H1 (cell line): ENCODE measurements around the gene TTLL5. TPM values are rescaled to one million over a fixed set of nuclear protein-coding genes. Genes with fewer than 3 reads are reported as not detected.

ENCODE experiments used
- CTCF ChIA-PET: fragments of 300-600 bp; sonication (Branson Sonifier 250); formaldehyde crosslinking; loops from one replicate; lab custom pipeline; 2021; ENCODE audit not compliant: partially characterized antibody; lab: Charles Lee
- POLR2A ChIA-PET: fragments of 300-600 bp; sonication (Branson Sonifier 250); formaldehyde crosslinking; loops from one replicate; lab custom pipeline; 2021; ENCODE audit warnings: inconsistent platforms; ENCODE audit not compliant: partially characterized antibody; lab: Charles Lee
- DNase-seq, 2 experiments: peaks; one replicate each; pipeline versions ENCODE4 v3.0.0 to v3.0.0-alpha.2; 2010 to 2022; ENCODE audit warnings: low spot score in 2 of 2, low read depth in 1 of 2, mixed read lengths in 1 of 2
- FAIRE-seq: peaks from 2 replicates; lab custom pipeline; 2011; peaks lifted over from hg19 to GRCh38; lab: Jason Lieb, UNC
- H2AFZ ChIP-seq: 2 replicates; pipeline ENCODE4 v1.8.1; 2012; ENCODE audit warnings: low read length, inconsistent platforms
- H2AK5ac ChIP-seq: 2 replicates; pipeline ENCODE4 v1.6.1; 2013; ENCODE audit warnings: low read depth, low read length
- H2BK120ac ChIP-seq: replicated peaks from 2 replicates; pipeline ENCODE3; 2013; ENCODE audit warnings: low read depth, low read length, inconsistent platforms
- H2BK12ac ChIP-seq: 2 replicates; pipeline ENCODE4 v1.6.1; 2013; ENCODE audit warnings: low read depth, low read length
- H2BK15ac ChIP-seq: 2 replicates; pipeline ENCODE4 v1.6.1; 2013; ENCODE audit warnings: low read length
- H2BK20ac ChIP-seq: 2 replicates; pipeline ENCODE4 v1.6.1; 2013; ENCODE audit warnings: low read length
- H2BK5ac ChIP-seq: 2 replicates; pipeline ENCODE4 v1.6.1; 2013; ENCODE audit warnings: low read depth, low read length
- H3K14ac ChIP-seq: 2 replicates; pipeline ENCODE4 v1.6.1; 2013; ENCODE audit warnings: inconsistent platforms; ENCODE audit not compliant: insufficient read length
- H3K18ac ChIP-seq: 2 replicates; pipeline ENCODE4 v1.6.1; 2013; ENCODE audit warnings: low read length; ENCODE audit errors: extremely low read depth
- H3K23ac ChIP-seq: 2 replicates; pipeline ENCODE4 v1.6.1; 2013; ENCODE audit warnings: inconsistent platforms; ENCODE audit not compliant: insufficient read length
- H3K23me2 ChIP-seq: 2 replicates; pipeline ENCODE4 v1.6.1; 2013; ENCODE audit warnings: low read depth, low read length
- H3K27ac ChIP-seq: 2 replicates; pipeline ENCODE4 v1.6.1; 2011; ENCODE audit warnings: low read depth, low read length, inconsistent platforms
- H3K27me3 ChIP-seq, 4 experiments: replicated peaks in 1 of 4; 1 replicate in 1 of 4; 2 replicates in 3 of 4; pipeline versions ENCODE4 v1.6.1 to v1.8.1; 2011 to 2013; ENCODE audit warnings: low read length in 3 of 4, mild to moderate bottlenecking in 3 of 4, inconsistent platforms in 2 of 4, mixed read lengths in 2 of 4, moderate library complexity in 1 of 4; ENCODE audit not compliant: control insufficient read depth in 3 of 4, insufficient read depth in 3 of 4; ENCODE audit errors: extremely low read depth in 1 of 4
- H3K36me3 ChIP-seq, 4 experiments: 2 replicates each; pipeline versions ENCODE4 v1.6.1 to v1.8.1; 2011 to 2013; ENCODE audit warnings: mild to moderate bottlenecking in 4 of 4, low read length in 3 of 4, moderate library complexity in 2 of 4, control low read depth in 1 of 4, inconsistent platforms in 1 of 4; ENCODE audit not compliant: insufficient read depth in 4 of 4, control insufficient read depth in 2 of 4
- H3K4ac ChIP-seq: replicated peaks from 2 replicates; pipeline ENCODE3; 2013; ENCODE audit warnings: low read length, low read depth, mixed read lengths, inconsistent platforms; ENCODE audit not compliant: insufficient read length
- H3K4me1 ChIP-seq, 4 experiments: replicated peaks in 1 of 4; 1 replicate in 1 of 4; 2 replicates in 3 of 4; pipeline versions ENCODE4 v1.6.1 to v1.8.1; 2011 to 2013; ENCODE audit warnings: low read length in 3 of 4, inconsistent platforms in 2 of 4, mixed read lengths in 1 of 4; ENCODE audit not compliant: insufficient read depth in 4 of 4, control insufficient read depth in 3 of 4
- H3K4me2 ChIP-seq, 2 experiments: 2 replicates each; pipeline versions ENCODE4 v1.6.1 to v1.8.1; 2011 to 2013; ENCODE audit warnings: low read depth in 2 of 2, low read length in 2 of 2, control low read depth in 1 of 2, inconsistent platforms in 1 of 2, mild to moderate bottlenecking in 1 of 2; ENCODE audit not compliant: insufficient read depth in 1 of 2
- H3K4me3 ChIP-seq, 4 experiments: fragments of 200-600, 300-600 bp in 1 of 4; sonication (generic), shearing (Covaris generic), sonication (Bioruptor Twin) in 1 of 4; 2 replicates each; pipeline versions ENCODE4 v1.5.1 to v1.8.1; 2011 to 2016; ENCODE audit warnings: low read length in 4 of 4, low read depth in 3 of 4, control low read depth in 2 of 4, inconsistent platforms in 2 of 4, mild to moderate bottlenecking in 2 of 4, mixed read lengths in 1 of 4, moderate library complexity in 1 of 4; ENCODE audit not compliant: insufficient read depth in 2 of 4; ENCODE audit errors: extremely low read depth in 1 of 4
- H3K56ac ChIP-seq: replicated peaks from 2 replicates; pipeline ENCODE3; 2013; ENCODE audit warnings: low read depth, mild to moderate bottlenecking, mixed read lengths, low read length, inconsistent platforms; ENCODE audit not compliant: insufficient read length
- H3K79me1 ChIP-seq: 2 replicates; pipeline ENCODE4 v1.6.1; 2013; ENCODE audit warnings: low read depth, low read length, control low read depth
- H3K79me2 ChIP-seq, 2 experiments: 2 replicates each; pipeline versions ENCODE4 v1.6.1 to v1.8.1; 2012 to 2013; ENCODE audit warnings: low read length in 2 of 2, mild to moderate bottlenecking in 2 of 2, inconsistent platforms in 1 of 2; ENCODE audit not compliant: insufficient read depth in 2 of 2, control insufficient read depth in 1 of 2
- H3K9ac ChIP-seq, 4 experiments: replicated peaks in 1 of 4; 1 replicate in 1 of 4; 2 replicates in 3 of 4; pipeline versions ENCODE4 v1.6.1 to v1.8.1; 2011 to 2013; ENCODE audit warnings: low read depth in 3 of 4, low read length in 3 of 4, control low read depth in 2 of 4, mild to moderate bottlenecking in 2 of 4, moderate library complexity in 2 of 4, inconsistent platforms in 1 of 4; ENCODE audit errors: extremely low read depth in 1 of 4
- H3K9me3 ChIP-seq, 2 experiments: 2 replicates each; pipeline versions ENCODE4 v1.6.1 to v1.8.1; 2012 to 2013; ENCODE audit warnings: mild to moderate bottlenecking in 2 of 2, moderate library complexity in 2 of 2, control low read depth in 1 of 2, inconsistent platforms in 1 of 2, low read depth in 1 of 2, low read length in 1 of 2, mixed read lengths in 1 of 2; ENCODE audit not compliant: insufficient read depth in 2 of 2
- H4K20me1 ChIP-seq, 2 experiments: replicated peaks in 1 of 2; 2 replicates each; pipeline versions ENCODE3 to v1.8.1; 2011 to 2013; ENCODE audit warnings: inconsistent platforms in 2 of 2, low read length in 2 of 2, mild to moderate bottlenecking in 1 of 2; ENCODE audit not compliant: insufficient read depth in 2 of 2, control insufficient read depth in 1 of 2
- H4K5ac ChIP-seq: 2 replicates; pipeline ENCODE4 v1.6.1; 2013; ENCODE audit warnings: low read length, low read depth, mixed read lengths, inconsistent platforms; ENCODE audit not compliant: insufficient read length
- H4K8ac ChIP-seq: 2 replicates; pipeline ENCODE4 v1.8.0; 2013; ENCODE audit warnings: mild to moderate bottlenecking, moderate library complexity, low read length, inconsistent platforms; ENCODE audit not compliant: insufficient read depth; ENCODE audit errors: extremely low read depth
- H4K91ac ChIP-seq: replicated peaks from 2 replicates; pipeline ENCODE3; 2013; ENCODE audit warnings: low read length, mixed read lengths, inconsistent platforms; ENCODE audit not compliant: insufficient read length
- BCL11A ChIP-seq, 2 experiments: IDR thresholded peaks; one replicate each; pipeline ENCODE4 v1.6.1; 2011; ENCODE audit warnings: low read depth in 2 of 2, low read length in 2 of 2, mild to moderate bottlenecking in 2 of 2
- CBX8 ChIP-seq: fragments of 300-800, 300-1000 bp; sonication (generic); IDR thresholded peaks from 2 replicates; pipeline ENCODE4 v1.7.1; 2016; ENCODE audit warnings: low read depth, low read length, borderline replicate concordance
- CHD2 ChIP-seq: IDR thresholded peaks from 2 replicates; pipeline ENCODE4 v1.6.1; 2012; ENCODE audit warnings: low read length, improper control_type of control experiment
- EP300 ChIP-seq, 2 experiments: IDR thresholded peaks; 1 replicate in 1 of 2; 2 replicates in 1 of 2; pipeline ENCODE4 v1.6.1; 2011 to 2012; ENCODE audit warnings: low read depth in 2 of 2, low read length in 2 of 2, mild to moderate bottlenecking in 2 of 2, borderline replicate concordance in 1 of 2, inconsistent platforms in 1 of 2, moderate library complexity in 1 of 2
- GTF2F1 ChIP-seq: IDR thresholded peaks from 2 replicates; pipeline ENCODE4 v1.6.1; 2012; ENCODE audit warnings: low read depth, low read length, improper control_type of control experiment, borderline replicate concordance
- JUN ChIP-seq: IDR thresholded peaks from 2 replicates; pipeline ENCODE4 v1.6.1; 2011; ENCODE audit warnings: low read depth, mild to moderate bottlenecking, improper control_type of control experiment, low read length
- KDM1A ChIP-seq: fragments of 200-600, 300-600 bp; sonication (generic); IDR thresholded peaks from 2 replicates; pipeline ENCODE4 v1.7.1; 2016; ENCODE audit warnings: mild to moderate bottlenecking, low read length, borderline replicate concordance
- PHF8 ChIP-seq: fragments of 200-600 bp; sonication (generic); conservative IDR thresholded peaks from 2 replicates; pipeline ENCODE4 v1.7.1; 2012; ENCODE audit warnings: low read depth, mild to moderate bottlenecking, inconsistent platforms, low read length, moderate library complexity
- POLR2AphosphoS5 ChIP-seq: IDR thresholded peaks from 2 replicates; pipeline ENCODE4 v1.6.1; 2011; ENCODE audit warnings: low read depth, low read length
- RAD21 ChIP-seq, 2 experiments: IDR thresholded peaks in 1 of 2; conservative IDR thresholded peaks in 1 of 2; 2 replicates each; pipeline ENCODE4 v1.6.1; 2011; ENCODE audit warnings: low read depth in 2 of 2, low read length in 2 of 2, improper control_type of control experiment in 1 of 2, inconsistent platforms in 1 of 2, mild to moderate bottlenecking in 1 of 2, moderate library complexity in 1 of 2
- TCF12 ChIP-seq: IDR thresholded peaks from 2 replicates; pipeline ENCODE4 v1.6.1; 2011; ENCODE audit warnings: low read depth, mild to moderate bottlenecking, low read length
- ZNF274 ChIP-seq: IDR thresholded peaks from 2 replicates; pipeline ENCODE4 v1.7.0; 2012; ENCODE audit warnings: low read length, borderline replicate concordance; ENCODE audit errors: extremely low read depth
- WGBS, 2 experiments: shearing (Covaris generic) in 1 of 2; methylation state at CpG; one replicate each; pipeline versions ENCODE4 v1.1.6 to v1.1.7; 2013 to 2015; ENCODE audit warnings: low lambda C conversion rate in 2 of 2, mixed read lengths in 2 of 2, inconsistent platforms in 1 of 2, low coverage in 1 of 2, missing lambda C conversion rate in 1 of 2; ENCODE audit not compliant: insufficient replicate concordance in 2 of 2, insufficient coverage in 1 of 2, insufficient read length in 1 of 2; ENCODE audit errors: extremely low coverage in 1 of 2, missing lambda C conversion rate in 1 of 2; 5-methylcytosine and 5-hydroxymethylcytosine counted together
- polyA plus RNA-seq, 7 experiments: library from polyadenylated mRNA; depleted of rRNA in 3 of 7; stranded (reverse) in 5 of 7; unstranded in 2 of 7; fragments of >200 nt in 5 of 7; fragments of 200-250 nt in 2 of 7; gene quantifications; 1 replicate in 5 of 7; 2 replicates in 1 of 7; 4 replicates in 1 of 7; pipeline versions ENCODE4 v1.2.1 to v1.2.3, GENCODE V29; 2011 to 2013; ENCODE audit warnings: missing spikeins in 2 of 7, mixed read lengths in 2 of 7
- total RNA-seq: library from RNA; stranded (reverse); fragmentation: NEBNext Ultra II Directional; extraction: Animal tissue kit (Norgen Biotek cat#: 25700); gene quantifications from 2 replicates; pipeline ENCODE4 v1.2.1, GENCODE V29; 2021
- TF ChIP-seq, protein P1 (sequence below): IDR thresholded peaks from 2 replicates; pipeline ENCODE4 v1.6.1; 2012; ENCODE audit warnings: low read length, inconsistent platforms

Gene TTLL5
- total and polyA plus RNA-seq, 2 of the 8 experiments (the other 6 are each of a cell fraction or from before 2014, with no cell fraction given) = 16.1 to 45.9 TPM

DNA sequence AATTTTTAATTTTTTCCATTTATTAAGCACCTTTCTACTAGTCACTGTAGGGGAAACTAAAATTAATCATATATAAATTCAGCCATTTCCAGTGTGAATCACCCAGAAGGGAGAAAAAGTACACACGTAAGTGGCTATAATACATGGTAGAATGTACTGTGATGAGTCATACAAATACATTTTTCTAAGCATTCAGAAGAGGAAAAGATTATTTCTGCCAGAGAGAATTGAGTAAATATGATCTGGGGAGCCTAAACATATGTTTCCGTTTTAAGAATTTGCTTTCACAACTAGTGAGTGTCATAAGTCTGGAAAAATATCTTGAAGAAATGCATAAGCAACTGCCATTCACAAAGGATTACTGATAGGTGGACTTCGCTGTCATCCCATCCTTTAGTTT is 218.0 kb downstream of the TTLL5 start:
- 83% methylated on average over 3 of the region's 3 CpGs; no CpG with 5 or more reads in 1 of the 2 experiments for WGBS, 2 experiments
- Histone ChIP-seq H2BK20ac (no peak overlapping the region), H2AK5ac (no peak overlapping the region), H3K27ac (no peak overlapping the region), H4K20me1 (no peaks in the 10 kb centered on the region), H3K14ac (no peak overlapping the region), H2BK15ac (no peak overlapping the region), H3K9me3 (no peaks in the 10 kb centered on the region), H3K23ac (no peak overlapping the region), H3K4me1 (no peaks in the 10 kb centered on the region), H3K79me2 (no peaks in the 10 kb centered on the region), H4K8ac (no peak overlapping the region), H4K5ac (no peak overlapping the region), H2AFZ (no peak overlapping the region), H3K4ac (no peak overlapping the region), H3K4me2 (no peak overlapping the region), H2BK5ac (no peak overlapping the region), H3K79me1 (no peaks in the 10 kb centered on the region), H3K27me3 (no peaks in the 10 kb centered on the region), H3K18ac (no peak overlapping the region), H2BK12ac (no peak overlapping the region), H3K23me2 (no peaks in the 10 kb centered on the region), H3K56ac (no peak overlapping the region), H3K9ac (no peak overlapping the region), H4K91ac (no peak overlapping the region), H3K36me3 (no peaks in the 10 kb centered on the region), H2BK120ac (no peak overlapping the region), H3K4me3 (no peak overlapping the region)
- POLR2A ChIA-PET = no interaction called here
- FAIRE-seq = no peak
- CTCF ChIA-PET = interaction anchor here (0.6 to 3.3 kb wide), 7 partner anchors 11 to 168 kb away, joined by 3 to 31 read pairs (median 18); no protein-coding TSS in a partner anchor
- no peak for DNase-seq
- no peak for TF ChIP-seq RAD21 (IDR thresholded peaks at IDR 0.05 in 1 of 2, conservative IDR thresholded peaks at IDR 0.05 in 1 of 2; ENCODE audit: low read depth in 2 of 2, low read length in 2 of 2)
- no peak for TF ChIP-seq PHF8
- no peak for TF ChIP-seq BCL11A (IDR thresholded peaks at IDR 0.05; ENCODE audit: low read depth in 2 of 2, low read length in 2 of 2)
- TF ChIP-seq GTF2F1 = no peak
- TF ChIP-seq, protein P1, sequence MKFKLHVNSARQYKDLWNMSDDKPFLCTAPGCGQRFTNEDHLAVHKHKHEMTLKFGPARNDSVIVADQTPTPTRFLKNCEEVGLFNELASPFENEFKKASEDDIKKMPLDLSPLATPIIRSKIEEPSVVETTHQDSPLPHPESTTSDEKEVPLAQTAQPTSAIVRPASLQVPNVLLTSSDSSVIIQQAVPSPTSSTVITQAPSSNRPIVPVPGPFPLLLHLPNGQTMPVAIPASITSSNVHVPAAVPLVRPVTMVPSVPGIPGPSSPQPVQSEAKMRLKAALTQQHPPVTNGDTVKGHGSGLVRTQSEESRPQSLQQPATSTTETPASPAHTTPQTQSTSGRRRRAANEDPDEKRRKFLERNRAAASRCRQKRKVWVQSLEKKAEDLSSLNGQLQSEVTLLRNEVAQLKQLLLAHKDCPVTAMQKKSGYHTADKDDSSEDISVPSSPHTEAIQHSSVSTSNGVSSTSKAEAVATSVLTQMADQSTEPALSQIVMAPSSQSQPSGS = no peak
- TF ChIP-seq JUN = no peak
- no peak for TF ChIP-seq TCF12
- no peak for TF ChIP-seq CHD2
- no peak for TF ChIP-seq POLR2AphosphoS5
- TF ChIP-seq ZNF274 = no peak
- TF ChIP-seq CBX8 = no peak
- no peak for TF ChIP-seq KDM1A
- TF ChIP-seq EP300 (IDR thresholded peaks at IDR 0.05; ENCODE audit: borderline replicate concordance in 1 of 2, low read depth in 2 of 2, low read length in 2 of 2) = no peak
